DND-41 (cell line): Measurements from ENCODE around the gene PEX14.
"Not testable (repeated sequence)": the region's sequence is repeated elsewhere in the genome, so short reads cannot be mapped to it uniquely, and the experiment has no call there.

Source experiments
- ATAC-seq: fragments of 200-7000 bp; cut with Tn5 transposase; 3 replicates; pipeline ENCODE4 v1.9.1; 2021; ENCODE audit warnings: low read depth; ENCODE audit not compliant: insufficient read depth
- DNase-seq: peaks from one replicate; pipeline ENCODE4 v3.0.0-alpha.2; 2020
- H2AFZ ChIP-seq: 2 replicates; pipeline ENCODE4 v1.6.0; 2012; ENCODE audit warnings: low read depth, low read length
- H3K27ac ChIP-seq: 2 replicates; pipeline ENCODE4 v1.5.1; 2012; ENCODE audit warnings: low read length, inconsistent platforms
- H3K27me3 ChIP-seq: fragments of 200-600 bp; sonication (generic); 2 replicates; pipeline ENCODE4 v1.6.0; 2012; ENCODE audit warnings: low read length, mild to moderate bottlenecking, inconsistent platforms; ENCODE audit not compliant: insufficient read depth, poor library complexity
- H3K36me3 ChIP-seq: 2 replicates; pipeline ENCODE4 v1.5.1; 2012; ENCODE audit warnings: low read length, inconsistent platforms; ENCODE audit not compliant: insufficient read depth
- H3K4me1 ChIP-seq: 2 replicates; pipeline ENCODE4 v1.5.1; 2012; ENCODE audit warnings: mild to moderate bottlenecking, low read length; ENCODE audit not compliant: insufficient read depth
- H3K4me2 ChIP-seq: 2 replicates; pipeline ENCODE4 v1.6.0; 2012; ENCODE audit warnings: mild to moderate bottlenecking, moderate library complexity, low read length, inconsistent platforms; ENCODE audit not compliant: insufficient read depth
- H3K4me3 ChIP-seq, 2 experiments: fragments of 200-600 bp in 1 of 2; shearing (Covaris generic) in 1 of 2; 2 replicates each; pipeline ENCODE4 v1.5.1; 2012 to 2016; ENCODE audit warnings: inconsistent platforms in 2 of 2, low read length in 2 of 2, mild to moderate bottlenecking in 2 of 2, low read depth in 1 of 2, moderate library complexity in 1 of 2
- H3K79me2 ChIP-seq: 2 replicates; pipeline ENCODE4 v1.6.0; 2012; ENCODE audit warnings: low read length, inconsistent platforms; ENCODE audit not compliant: insufficient read depth
- H3K9ac ChIP-seq: 2 replicates; pipeline ENCODE4 v1.6.0; 2012; ENCODE audit warnings: low read depth, mild to moderate bottlenecking, inconsistent platforms, low read length, moderate library complexity
- H3K9me3 ChIP-seq: 2 replicates; pipeline ENCODE4 v1.5.1; 2012; ENCODE audit warnings: low read length, moderate library complexity, mild to moderate bottlenecking, inconsistent platforms; ENCODE audit not compliant: insufficient read depth, severe bottlenecking
- H4K20me1 ChIP-seq: 2 replicates; pipeline ENCODE4 v1.6.0; 2012; ENCODE audit warnings: low read length; ENCODE audit not compliant: insufficient read depth
- EZH2 ChIP-seq: IDR thresholded peaks from 3 replicates; pipeline ENCODE4 v1.6.1; 2012; ENCODE audit warnings: borderline replicate concordance, low read depth, mild to moderate bottlenecking, moderate library complexity, low read length, inconsistent platforms; ENCODE audit not compliant: severe bottlenecking
- TF ChIP-seq, protein P1 (sequence below): IDR thresholded peaks from 2 replicates; pipeline ENCODE4 v1.5.1; 2012; ENCODE audit warnings: borderline replicate concordance, low read length, moderate library complexity, mild to moderate bottlenecking; ENCODE audit not compliant: poor library complexity, severe bottlenecking; ENCODE audit errors: extremely low read depth

PEX14 gene

DNA sequence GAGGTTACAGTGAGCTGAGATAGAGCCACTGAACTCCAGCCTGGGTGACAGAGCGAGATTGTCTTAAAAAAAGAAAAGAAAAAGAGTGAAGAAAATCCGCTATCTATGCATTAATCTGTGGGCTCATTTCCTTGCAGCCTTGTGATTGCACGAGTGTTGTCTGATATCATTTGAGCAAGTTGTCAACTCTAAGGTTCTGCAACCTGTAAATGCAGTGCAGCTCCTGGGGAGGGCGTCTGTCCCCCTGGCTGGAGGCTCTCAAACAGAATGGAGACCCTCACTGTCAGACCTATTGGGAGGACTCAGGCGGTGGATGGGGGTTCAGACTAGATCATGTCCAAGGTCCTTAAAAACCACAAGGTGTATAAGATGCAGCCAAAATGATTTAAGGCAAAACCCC is 18.7 kb upstream of the PEX14 start:
- Histone ChIP-seq H4K20me1 (no peaks in the 10 kb centered on the region), H3K79me2 (no peaks in the 10 kb centered on the region), H3K9me3 (no peaks in the 10 kb centered on the region), H3K4me2 (no peak overlapping the region), H3K36me3 (peaks cover 14% of the 10 kb centered on the region; the same call in 1 of the 2 replicates), H2AFZ (no peak overlapping the region), H3K4me1 (no peaks in the 10 kb centered on the region), H3K4me3 (no peak overlapping the region), H3K27me3 (no peaks in the 10 kb centered on the region), H3K27ac (no peak overlapping the region), H3K9ac (no peak overlapping the region)
- DNase-seq: no peak
- ATAC-seq: no peak
- TF ChIP-seq, protein P1, sequence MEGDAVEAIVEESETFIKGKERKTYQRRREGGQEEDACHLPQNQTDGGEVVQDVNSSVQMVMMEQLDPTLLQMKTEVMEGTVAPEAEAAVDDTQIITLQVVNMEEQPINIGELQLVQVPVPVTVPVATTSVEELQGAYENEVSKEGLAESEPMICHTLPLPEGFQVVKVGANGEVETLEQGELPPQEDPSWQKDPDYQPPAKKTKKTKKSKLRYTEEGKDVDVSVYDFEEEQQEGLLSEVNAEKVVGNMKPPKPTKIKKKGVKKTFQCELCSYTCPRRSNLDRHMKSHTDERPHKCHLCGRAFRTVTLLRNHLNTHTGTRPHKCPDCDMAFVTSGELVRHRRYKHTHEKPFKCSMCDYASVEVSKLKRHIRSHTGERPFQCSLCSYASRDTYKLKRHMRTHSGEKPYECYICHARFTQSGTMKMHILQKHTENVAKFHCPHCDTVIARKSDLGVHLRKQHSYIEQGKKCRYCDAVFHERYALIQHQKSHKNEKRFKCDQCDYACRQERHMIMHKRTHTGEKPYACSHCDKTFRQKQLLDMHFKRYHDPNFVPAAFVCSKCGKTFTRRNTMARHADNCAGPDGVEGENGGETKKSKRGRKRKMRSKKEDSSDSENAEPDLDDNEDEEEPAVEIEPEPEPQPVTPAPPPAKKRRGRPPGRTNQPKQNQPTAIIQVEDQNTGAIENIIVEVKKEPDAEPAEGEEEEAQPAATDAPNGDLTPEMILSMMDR: no peak
- no peak for TF ChIP-seq EZH2

DNA sequence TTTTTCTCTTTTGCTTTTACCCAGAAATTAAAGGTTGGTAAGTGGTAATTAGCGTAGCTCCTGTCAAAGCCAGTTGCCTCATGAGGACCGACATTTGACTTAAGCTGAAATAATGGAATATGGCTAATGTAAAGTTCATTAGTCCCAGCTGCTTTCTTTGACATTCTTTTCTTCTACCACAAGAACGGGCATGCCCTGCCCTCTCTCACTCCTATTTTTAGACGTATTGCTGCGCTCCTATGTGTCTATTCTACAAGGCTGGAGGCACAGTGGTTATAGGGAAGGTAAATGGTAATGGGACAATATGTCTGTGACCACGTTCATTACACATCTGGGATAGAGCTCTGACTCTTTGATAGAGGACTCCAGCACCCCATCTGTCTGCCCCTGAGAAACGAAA is 18.1 kb upstream of the PEX14 start:
- TF ChIP-seq EZH2: no peak
- TF ChIP-seq, protein P1: no peak

DNA sequence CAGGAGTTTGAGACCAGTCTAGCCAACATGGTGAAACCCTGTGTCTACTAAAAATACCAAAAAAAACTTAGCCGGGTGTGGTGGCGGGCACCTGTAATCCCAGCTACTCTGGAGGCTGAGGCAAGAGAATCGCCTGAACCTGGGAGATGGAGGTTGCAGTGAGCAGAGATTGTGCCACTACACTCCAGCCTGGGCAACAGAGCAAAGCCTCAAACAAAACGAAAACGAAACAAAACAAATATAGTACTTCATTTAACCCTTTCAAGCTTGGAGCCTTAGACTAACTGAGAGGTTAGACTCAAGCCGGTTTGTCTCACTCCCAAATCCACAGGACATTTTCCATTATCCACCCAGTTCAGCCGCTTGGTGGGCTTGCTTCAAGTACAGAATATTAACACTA is 17.3 kb upstream of the PEX14 start:
- H3K27me3 ChIP-seq, H2AFZ ChIP-seq, H3K9ac ChIP-seq, H3K4me2 ChIP-seq, H4K20me1 ChIP-seq, DNase-seq, H3K9me3 ChIP-seq, H3K79me2 ChIP-seq, H3K4me3 ChIP-seq, ATAC-seq, H3K4me1 ChIP-seq, H3K27ac ChIP-seq: not testable (repeated sequence)
- peaks cover 25% of the 10 kb centered on the region for H3K36me3 ChIP-seq

More for the DNA sequence above, 18.1 kb upstream of the PEX14 start:
- no peaks in the 10 kb centered on the region for H4K20me1 ChIP-seq
- H3K27me3 ChIP-seq: no peaks in the 10 kb centered on the region
- no peak overlapping the region for H3K27ac ChIP-seq
- DNase-seq: no peak
- H3K4me1 ChIP-seq: no peaks in the 10 kb centered on the region
- H2AFZ ChIP-seq: no peak overlapping the region
- no peak overlapping the region for H3K4me2 ChIP-seq
- no peaks in the 10 kb centered on the region for H3K79me2 ChIP-seq
- H3K36me3 ChIP-seq: peaks cover 20% of the 10 kb centered on the region
- no peak overlapping the region for H3K4me3 ChIP-seq
- no peaks in the 10 kb centered on the region for H3K9me3 ChIP-seq
- no peak overlapping the region for H3K9ac ChIP-seq
- no peak for ATAC-seq

DNA sequence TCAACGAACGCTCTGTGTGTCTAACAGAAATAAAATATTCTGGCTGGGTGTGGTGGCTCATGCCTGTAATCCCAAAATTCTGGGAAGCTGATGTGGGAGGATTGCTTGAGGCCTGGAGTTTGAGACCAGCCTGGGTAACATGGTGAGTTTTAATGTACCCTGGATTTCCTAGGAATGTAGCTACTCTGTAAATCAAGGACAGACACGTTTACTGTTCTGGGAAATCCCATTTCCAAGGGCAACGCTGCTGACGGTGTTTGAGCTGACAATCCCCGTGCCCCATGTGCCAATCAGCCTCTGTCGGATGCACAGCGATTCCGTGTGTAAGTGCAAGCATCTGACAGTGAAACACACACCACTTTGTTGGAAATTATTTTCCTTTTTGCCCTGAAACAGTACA is 16.9 kb upstream of the PEX14 start:
- no peak overlapping the region for H3K27ac ChIP-seq
- H3K4me3 ChIP-seq: no peak overlapping the region
- no peak for DNase-seq
- TF ChIP-seq EZH2: no peak
- TF ChIP-seq, protein P1: no peak
- H3K4me2 ChIP-seq: no peak overlapping the region
- no peaks in the 10 kb centered on the region for H3K79me2 ChIP-seq
- H3K4me1 ChIP-seq: no peaks in the 10 kb centered on the region
- no peak overlapping the region for H3K9ac ChIP-seq
- no peak for ATAC-seq
- no peak overlapping the region for H2AFZ ChIP-seq
- no peaks in the 10 kb centered on the region for H3K27me3 ChIP-seq
- no peaks in the 10 kb centered on the region for H4K20me1 ChIP-seq
- no peaks in the 10 kb centered on the region for H3K9me3 ChIP-seq
- peaks cover 30% of the 10 kb centered on the region for H3K36me3 ChIP-seq
